Prostate gland (tissue), 2 donors: ENCODE results near the gene DNAAF8.

Experiments used
- POLR2AphosphoS5 ChIP-seq: sonication (generic); formaldehyde crosslinking; IDR thresholded peaks from one replicate; pipeline ENCODE4 v1.6.1; 2017; ENCODE audit warnings: antibody characterized with exemption
- TF ChIP-seq, protein P1 (sequence below), 4 experiments: fragments of 200-600 bp in 2 of 4; fragments of 450-650 bp in 2 of 4; sonication (generic) in 2 of 4; IDR thresholded peaks; 1 replicate in 3 of 4; 2 replicates in 1 of 4; pipeline ENCODE4 v1.5.1; 2016 to 2019; ENCODE audit warnings: antibody characterized with exemption in 4 of 4, mild to moderate bottlenecking in 2 of 4, moderate library complexity in 2 of 4

GRCh38 chr16:4713663-4714501 lies 20.5 kb upstream of the DNAAF8 start:
- TF ChIP-seq, protein P1, sequence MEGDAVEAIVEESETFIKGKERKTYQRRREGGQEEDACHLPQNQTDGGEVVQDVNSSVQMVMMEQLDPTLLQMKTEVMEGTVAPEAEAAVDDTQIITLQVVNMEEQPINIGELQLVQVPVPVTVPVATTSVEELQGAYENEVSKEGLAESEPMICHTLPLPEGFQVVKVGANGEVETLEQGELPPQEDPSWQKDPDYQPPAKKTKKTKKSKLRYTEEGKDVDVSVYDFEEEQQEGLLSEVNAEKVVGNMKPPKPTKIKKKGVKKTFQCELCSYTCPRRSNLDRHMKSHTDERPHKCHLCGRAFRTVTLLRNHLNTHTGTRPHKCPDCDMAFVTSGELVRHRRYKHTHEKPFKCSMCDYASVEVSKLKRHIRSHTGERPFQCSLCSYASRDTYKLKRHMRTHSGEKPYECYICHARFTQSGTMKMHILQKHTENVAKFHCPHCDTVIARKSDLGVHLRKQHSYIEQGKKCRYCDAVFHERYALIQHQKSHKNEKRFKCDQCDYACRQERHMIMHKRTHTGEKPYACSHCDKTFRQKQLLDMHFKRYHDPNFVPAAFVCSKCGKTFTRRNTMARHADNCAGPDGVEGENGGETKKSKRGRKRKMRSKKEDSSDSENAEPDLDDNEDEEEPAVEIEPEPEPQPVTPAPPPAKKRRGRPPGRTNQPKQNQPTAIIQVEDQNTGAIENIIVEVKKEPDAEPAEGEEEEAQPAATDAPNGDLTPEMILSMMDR (IDR thresholded peaks at IDR 0.05) = no peak
- TF ChIP-seq POLR2AphosphoS5 = no peak
